Esophagus mucosa (tissue), 1 donor: ENCODE data around the gene FOXO1. TPM values are rescaled to one million over a fixed set of nuclear protein-coding genes. Genes with fewer than 3 reads are reported as not detected.

Experiments
- ATAC-seq: fragments of 200-7000 bp; cut with Tn5 transposase; one replicate; pipeline ENCODE4 v1.9.1; 2020
- total RNA-seq: library from RNA; stranded (reverse); gene quantifications from one replicate; pipeline ENCODE4 v1.2.4, GENCODE V29; 2023
- donor health status: DM: yes; HTN: yes; CAD: no.

FOXO1 gene
- total RNA-seq, 1 donor from 2014 or later, result 8.0 TPM

- ATAC-seq, result no peak
Observed at GRCh38 chr13:40635315-40635995, 31.0 kb downstream of the FOXO1 start.

- no peak for ATAC-seq
Observed at GRCh38 chr13:40632915-40633314, 33.5 kb downstream of the FOXO1 start.

DNA sequence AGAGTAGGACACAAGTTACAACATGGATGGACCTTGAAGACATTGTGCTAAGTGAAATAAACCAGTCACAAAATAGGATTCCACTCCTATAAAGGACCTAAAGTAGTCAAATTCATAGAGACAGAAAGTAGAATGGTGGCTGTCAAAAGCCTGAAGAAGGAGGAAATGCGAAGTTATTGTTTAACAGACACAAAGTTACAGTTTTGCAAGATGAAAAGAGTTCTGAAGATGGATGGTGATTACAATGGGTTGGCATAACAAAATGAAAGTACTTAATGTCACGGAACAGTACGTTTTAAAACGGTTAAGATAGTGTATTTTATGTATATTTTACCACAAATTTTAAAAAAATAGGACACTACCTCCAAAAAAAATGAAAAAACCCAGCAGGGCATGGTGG, 34.8 kb downstream of the FOXO1 start:
- no peak for ATAC-seq

DNA sequence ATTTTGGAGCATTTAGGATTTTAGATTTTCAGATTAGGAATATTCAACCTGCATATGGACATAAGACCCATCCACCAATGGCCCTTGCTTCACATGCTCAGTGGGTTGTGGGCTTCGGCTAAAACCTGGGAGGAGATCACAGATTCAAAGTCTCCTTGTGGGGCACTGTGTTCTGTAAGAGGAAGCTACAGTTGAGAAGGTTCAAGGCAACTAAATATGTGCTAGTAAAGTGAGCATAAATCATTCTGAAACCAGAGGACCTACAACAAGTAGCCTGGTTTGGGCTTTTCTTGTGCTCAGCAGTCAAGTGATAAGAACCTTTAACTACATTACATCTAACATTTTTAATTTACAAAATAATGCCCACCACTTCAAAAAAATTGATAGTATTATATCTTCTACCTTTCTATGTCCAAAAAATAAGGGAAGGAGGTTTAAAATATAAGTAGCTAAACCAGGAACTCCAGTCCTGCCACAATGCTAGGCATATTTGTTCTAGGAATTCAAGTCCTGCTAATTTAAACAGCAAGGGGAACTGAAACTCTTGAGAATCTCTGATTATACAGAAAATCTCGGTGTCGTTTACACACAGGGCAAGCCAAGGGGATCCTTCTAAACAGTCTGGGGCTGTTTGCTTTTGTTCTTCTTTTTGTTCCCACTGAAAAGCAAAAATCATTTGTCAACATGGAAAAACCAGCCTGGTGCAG, 36.6 kb downstream of the FOXO1 start:
- ATAC-seq, result no peak

DNA sequence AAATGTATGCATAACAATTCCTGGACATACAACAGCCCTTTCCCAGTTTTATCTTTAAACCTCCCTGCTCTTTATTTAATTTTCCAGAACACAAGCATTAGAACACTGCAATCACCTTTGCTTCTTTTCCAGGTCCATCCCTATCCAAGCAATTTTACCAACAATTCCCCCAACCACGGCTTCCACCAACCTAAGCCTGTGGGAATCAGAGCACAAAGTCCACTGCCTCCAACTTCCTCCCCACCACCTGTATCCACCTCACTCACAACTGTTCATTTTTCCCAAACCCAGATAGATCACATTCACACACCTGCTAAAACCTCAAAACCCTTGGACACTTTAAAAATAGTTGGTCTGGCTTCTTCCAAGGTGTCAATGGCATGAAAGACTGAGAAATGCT, 39.5 kb downstream of the FOXO1 start:
- no peak for ATAC-seq

DNA sequence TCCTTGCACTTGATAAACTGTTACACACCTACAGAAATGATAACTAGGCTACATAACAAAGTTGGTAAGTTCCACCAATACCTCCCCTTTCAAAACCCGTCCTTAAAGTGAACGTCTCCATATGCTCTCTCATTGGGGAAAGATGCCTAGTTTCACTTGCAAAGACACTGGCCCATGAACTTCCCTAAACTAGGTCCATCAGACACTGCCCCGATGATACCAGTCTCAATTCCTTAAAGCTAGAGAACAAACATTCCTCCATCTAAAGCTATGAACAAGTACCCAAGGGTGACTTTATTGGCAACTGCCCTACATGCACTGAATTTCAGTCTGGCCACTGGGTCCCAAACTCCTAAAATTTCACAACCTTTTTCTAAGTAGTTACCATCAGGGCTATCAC, 39.9 kb downstream of the FOXO1 start:
- no peak for ATAC-seq

GRCh38 chr13:40624986-40625385, 41.5 kb downstream of the FOXO1 start:
- no peak for ATAC-seq

DNA sequence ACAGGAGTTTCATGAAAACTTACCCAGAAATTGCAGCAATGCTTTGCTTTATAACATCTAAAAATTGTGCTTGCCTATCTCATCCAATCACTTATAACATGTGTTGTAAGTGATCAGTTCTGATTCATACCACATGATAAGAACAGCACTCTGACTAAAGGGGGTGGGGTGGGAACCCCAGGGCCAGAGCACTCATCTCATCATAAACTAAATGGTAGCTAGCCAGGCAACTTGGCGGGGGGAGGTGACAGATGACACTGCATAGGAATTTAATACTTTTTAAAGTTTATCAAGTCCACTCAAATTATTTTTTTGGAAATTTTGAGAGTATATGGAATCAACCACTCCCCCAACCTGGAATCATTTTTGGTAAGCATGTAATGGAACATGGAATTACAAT, 42.1 kb downstream of the FOXO1 start:
- no peak for ATAC-seq

DNA sequence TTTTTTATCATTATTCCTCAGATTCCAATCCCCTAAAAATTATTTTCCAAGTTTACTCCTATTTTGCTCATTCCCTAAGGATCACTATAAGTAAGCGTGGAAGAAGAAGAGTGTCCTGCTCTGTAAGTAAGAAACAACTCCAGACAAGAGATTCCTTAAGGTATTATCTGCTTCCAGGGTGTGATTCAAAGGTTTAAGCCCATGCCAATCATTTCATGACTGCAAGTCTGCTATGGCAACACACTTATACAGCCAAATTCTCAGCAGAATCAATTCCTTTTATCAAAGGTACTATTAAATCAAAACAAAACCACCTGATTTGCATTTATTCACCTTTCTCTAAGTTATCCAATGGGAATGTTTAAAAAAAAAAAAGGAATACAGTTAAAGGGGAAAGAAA, 43.7 kb downstream of the FOXO1 start:
- ATAC-seq, result no peak

DNA sequence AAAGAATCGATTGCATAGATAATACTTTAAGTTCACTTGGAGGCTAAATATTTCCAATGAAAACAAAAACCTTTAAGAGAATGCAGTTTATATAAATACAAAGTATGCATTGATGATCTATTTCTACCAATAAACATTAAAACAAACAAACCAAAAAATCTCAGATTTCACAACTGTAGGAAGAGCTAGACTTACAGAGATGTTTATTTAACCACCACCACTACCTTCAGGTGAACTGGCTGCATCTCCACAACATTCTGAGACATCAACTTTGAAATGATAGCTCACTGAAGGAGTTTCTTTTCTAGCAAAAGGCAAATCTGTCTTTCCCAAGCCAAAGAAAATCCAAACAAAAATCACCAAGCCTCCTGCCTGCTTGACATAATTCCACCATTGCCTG, 44.2 kb downstream of the FOXO1 start:
- ATAC-seq, result no peak

DNA sequence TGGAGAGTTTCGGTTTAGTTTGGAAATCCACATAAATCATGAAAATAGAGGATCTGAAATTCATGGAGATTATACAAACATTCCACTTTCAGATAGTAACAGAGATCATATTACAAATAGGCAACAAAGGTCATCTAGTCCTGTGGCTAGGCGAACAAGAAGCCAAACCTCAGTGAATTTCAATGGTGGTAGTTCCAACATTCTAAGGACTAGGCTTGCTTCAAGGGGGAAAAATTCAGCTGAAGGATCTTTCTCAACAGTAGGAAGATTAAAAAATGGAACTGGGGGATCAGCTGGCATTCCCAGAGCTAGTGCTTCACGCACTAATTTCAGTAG, 47.0 kb downstream of the FOXO1 start:
- ATAC-seq, result no peak

- no peak for ATAC-seq
Observed at GRCh38 chr13:40618581-40619478, 47.6 kb downstream of the FOXO1 start.

DNA sequence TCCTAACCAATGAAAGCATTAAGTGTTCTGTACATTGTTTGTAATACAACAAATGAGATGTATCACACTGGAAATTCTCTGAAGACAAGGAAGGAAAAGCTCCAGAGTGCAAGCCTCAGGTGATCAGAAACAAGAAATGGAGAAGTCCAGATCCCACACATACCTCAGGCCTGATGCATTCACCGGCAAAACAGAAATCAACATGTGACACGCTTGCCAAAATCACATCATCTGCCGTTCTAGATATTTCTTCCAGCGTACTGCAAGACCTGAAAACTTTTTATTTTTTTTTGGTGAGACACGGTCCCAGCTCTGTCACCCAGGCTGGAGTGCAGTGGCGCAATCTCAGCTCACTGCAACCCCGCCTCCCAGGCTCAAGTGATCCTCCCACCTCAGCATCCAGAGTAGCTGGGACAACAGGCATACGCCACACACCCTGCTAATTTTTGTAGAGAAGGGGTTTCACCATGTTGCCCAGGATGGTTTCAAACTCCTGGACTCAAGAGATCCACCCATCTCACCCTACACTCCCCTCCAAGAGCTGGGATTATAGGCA, 48.6 kb downstream of the FOXO1 start:
- ATAC-seq, result no peak

GRCh38 chr13:40615619-40616018, 50.8 kb downstream of the FOXO1 start:
- no peak for ATAC-seq

- no peak for ATAC-seq
Observed at GRCh38 chr13:40613914-40614313, 52.5 kb downstream of the FOXO1 start.

- no peak for ATAC-seq
Observed at GRCh38 chr13:40613192-40613818, 53.1 kb downstream of the FOXO1 start.

GRCh38 chr13:40612041-40612440, 54.4 kb downstream of the FOXO1 start:
- ATAC-seq, result no peak

- ATAC-seq, result no peak
Observed at GRCh38 chr13:40611635-40612034, 54.8 kb downstream of the FOXO1 start.

GRCh38 chr13:40611004-40611403, 55.4 kb downstream of the FOXO1 start:
- ATAC-seq, result peak; percentile 41

- peak; percentile 93 for ATAC-seq
Observed at GRCh38 chr13:40609972-40610726, 56.3 kb downstream of the FOXO1 start.

GRCh38 chr13:40608308-40608707, 58.1 kb downstream of the FOXO1 start:
- ATAC-seq, result no peak

DNA sequence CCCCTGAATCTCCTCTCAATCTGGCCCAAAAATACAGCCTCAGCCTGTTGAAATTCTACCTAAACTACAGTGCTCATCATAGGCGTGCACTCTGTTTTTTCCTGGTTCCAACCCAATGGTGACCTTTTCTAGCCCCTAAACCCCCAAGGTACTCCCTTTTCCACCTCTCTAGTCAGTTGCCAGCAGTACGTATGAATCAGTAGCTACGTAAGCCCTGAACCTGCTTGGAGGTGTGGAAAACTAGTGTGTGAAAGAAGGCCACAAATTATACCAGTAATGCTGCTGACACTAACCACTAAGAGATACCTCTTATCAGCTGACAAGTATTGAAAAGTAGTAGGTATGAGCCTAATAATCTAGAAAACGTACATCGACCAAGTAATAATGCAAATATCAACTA, 60.9 kb downstream of the FOXO1 start:
- no peak for ATAC-seq
